PFSK-1 (cell line): ENCODE data around the gene PPP1R12B.

Source experiments
- FOXP2 ChIP-seq: optimal IDR thresholded peaks from 2 replicates; pipeline ENCODE3; 2011; ENCODE audit warnings: borderline replicate concordance, control low read depth, inconsistent platforms; ENCODE audit not compliant: insufficient read depth; ENCODE audit errors: extremely low read length, extremely low read depth
- POLR2AphosphoS5 ChIP-seq: IDR thresholded peaks from 2 replicates; pipeline ENCODE4 v1.6.1; 2012; ENCODE audit warnings: low read depth, mild to moderate bottlenecking, control low read depth, low read length, moderate library complexity
- SIN3A ChIP-seq: IDR thresholded peaks from 2 replicates; pipeline ENCODE4 v1.6.1; 2012; ENCODE audit warnings: mild to moderate bottlenecking, low read length, moderate library complexity, borderline replicate concordance; ENCODE audit not compliant: insufficient read depth
- TAF1 ChIP-seq: IDR thresholded peaks from 2 replicates; pipeline ENCODE4 v1.6.1; 2012; ENCODE audit warnings: low read length, control low read depth, borderline replicate concordance; ENCODE audit not compliant: insufficient read depth
- TF ChIP-seq, protein P1 (sequence below), 2 experiments: IDR thresholded peaks; 2 replicates each; pipeline versions ENCODE4 v1.6.1 to v1.8.0; 2011 to 2012; ENCODE audit warnings: low read depth in 2 of 2, low read length in 2 of 2, control low read depth in 1 of 2, inconsistent platforms in 1 of 2, mild to moderate bottlenecking in 1 of 2, moderate library complexity in 1 of 2; ENCODE audit not compliant: insufficient read depth in 1 of 2

The PPP1R12B gene

DNA sequence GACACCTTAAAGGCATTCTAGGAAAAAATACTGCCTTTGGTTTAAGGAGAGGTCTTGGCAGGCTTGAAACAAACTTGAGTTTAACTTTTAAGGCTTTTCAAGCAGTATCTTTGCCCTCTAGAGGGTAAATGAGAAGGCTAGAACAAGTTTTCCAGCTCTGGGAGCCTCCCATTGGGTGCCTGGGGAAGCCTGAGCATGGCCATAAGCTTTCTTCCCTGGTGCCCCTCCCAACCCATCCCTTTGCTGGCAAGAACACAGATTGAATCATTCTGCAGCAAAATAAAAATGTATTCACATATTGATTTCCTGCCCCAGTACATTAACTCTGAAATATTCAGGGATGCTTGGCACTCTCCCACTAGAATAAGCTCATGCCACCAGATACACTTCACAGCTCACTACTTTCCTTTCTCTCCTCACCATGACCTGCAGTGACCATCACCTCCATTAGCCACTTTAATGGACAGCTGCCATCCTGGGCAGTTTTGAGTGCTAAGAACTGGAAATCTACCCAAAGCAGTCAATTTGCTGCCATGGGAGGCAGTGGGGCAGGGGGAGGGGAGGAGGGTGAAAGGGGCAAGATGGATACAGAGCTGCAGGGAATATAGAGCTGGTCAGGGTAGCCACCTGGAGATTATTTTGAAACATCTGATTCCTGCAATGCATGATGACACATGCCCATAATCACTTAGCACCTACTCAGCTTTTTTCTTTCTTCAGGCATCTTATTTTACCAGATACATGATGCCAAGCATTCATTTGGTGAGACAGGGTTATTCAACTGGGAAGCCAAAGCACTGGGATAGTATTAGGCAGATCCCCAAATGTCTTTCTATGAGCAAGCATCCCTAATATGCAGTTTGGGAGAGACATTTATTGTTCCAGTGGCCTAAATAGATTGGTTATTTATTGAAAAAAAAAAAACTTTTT lies 221.2 kb downstream of the PPP1R12B start:
- TF ChIP-seq SIN3A = no peak
- TF ChIP-seq FOXP2 = no peak
- TF ChIP-seq TAF1 = no peak
- TF ChIP-seq, protein P1, sequence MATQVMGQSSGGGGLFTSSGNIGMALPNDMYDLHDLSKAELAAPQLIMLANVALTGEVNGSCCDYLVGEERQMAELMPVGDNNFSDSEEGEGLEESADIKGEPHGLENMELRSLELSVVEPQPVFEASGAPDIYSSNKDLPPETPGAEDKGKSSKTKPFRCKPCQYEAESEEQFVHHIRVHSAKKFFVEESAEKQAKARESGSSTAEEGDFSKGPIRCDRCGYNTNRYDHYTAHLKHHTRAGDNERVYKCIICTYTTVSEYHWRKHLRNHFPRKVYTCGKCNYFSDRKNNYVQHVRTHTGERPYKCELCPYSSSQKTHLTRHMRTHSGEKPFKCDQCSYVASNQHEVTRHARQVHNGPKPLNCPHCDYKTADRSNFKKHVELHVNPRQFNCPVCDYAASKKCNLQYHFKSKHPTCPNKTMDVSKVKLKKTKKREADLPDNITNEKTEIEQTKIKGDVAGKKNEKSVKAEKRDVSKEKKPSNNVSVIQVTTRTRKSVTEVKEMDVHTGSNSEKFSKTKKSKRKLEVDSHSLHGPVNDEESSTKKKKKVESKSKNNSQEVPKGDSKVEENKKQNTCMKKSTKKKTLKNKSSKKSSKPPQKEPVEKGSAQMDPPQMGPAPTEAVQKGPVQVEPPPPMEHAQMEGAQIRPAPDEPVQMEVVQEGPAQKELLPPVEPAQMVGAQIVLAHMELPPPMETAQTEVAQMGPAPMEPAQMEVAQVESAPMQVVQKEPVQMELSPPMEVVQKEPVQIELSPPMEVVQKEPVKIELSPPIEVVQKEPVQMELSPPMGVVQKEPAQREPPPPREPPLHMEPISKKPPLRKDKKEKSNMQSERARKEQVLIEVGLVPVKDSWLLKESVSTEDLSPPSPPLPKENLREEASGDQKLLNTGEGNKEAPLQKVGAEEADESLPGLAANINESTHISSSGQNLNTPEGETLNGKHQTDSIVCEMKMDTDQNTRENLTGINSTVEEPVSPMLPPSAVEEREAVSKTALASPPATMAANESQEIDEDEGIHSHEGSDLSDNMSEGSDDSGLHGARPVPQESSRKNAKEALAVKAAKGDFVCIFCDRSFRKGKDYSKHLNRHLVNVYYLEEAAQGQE (IDR thresholded peaks at IDR 0.05; ENCODE audit: insufficient read depth in 1 of 2, low read depth in 2 of 2, low read length in 2 of 2) = no peak

DNA sequence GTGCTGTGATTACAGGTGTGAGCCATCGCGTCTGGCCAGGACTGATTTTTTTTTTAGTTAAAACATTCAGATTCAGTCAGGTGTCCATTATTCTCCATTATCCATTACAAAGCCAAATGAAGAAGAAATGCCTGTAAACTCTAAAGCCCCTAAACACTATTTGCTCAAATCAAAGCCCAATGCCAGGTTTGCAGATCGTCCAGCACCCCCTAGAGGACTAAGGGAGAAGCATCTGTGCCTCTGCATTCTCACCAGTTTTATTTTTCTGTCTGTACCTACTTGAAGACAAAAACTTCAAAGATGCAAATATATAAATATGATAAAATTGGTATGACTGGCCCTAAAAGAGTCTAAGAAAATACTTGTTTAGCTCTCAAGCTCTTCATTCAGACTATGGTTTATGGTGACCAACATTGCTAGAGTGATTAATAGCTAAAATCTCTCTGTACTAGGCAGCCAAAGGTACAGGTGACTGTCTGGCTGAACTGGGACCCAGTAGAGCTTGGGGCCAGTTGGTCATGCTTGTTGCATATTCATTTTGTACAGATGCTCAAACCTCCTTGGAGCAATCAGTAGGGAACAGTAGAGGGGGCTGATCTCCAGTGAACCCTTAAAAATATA lies 223.3 kb downstream of the PPP1R12B start:
- TF ChIP-seq POLR2AphosphoS5 = no peak
- TF ChIP-seq FOXP2 = no peak
- TF ChIP-seq, protein P1 (IDR thresholded peaks at IDR 0.05; ENCODE audit: insufficient read depth in 1 of 2, low read depth in 2 of 2, low read length in 2 of 2) = no peak
- no peak for TF ChIP-seq TAF1
- no peak for TF ChIP-seq SIN3A

DNA sequence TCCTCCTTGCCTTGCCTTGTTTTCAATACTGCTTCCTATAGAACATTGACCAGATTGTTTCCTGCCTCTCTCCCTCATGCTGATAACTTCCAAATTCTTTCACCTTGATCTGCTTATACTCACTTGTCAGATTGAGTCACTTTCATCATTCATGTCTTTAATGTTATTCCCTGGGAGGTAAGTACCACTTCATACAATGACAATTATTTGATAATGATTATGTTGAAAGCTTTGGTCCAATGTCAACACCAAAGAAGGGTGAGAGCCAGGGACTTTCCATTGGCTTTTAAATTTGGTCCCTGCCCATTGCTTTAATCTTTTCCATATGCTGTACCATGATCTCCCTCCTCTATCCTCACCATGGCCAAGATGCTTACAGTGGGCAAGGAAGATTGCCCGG lies 224.4 kb downstream of the PPP1R12B start:
- no peak for TF ChIP-seq FOXP2
- no peak for TF ChIP-seq TAF1
- TF ChIP-seq, protein P1 (IDR thresholded peaks at IDR 0.05; ENCODE audit: insufficient read depth in 1 of 2, low read depth in 2 of 2, low read length in 2 of 2) = no peak
- TF ChIP-seq SIN3A = no peak
- TF ChIP-seq POLR2AphosphoS5 = no peak

DNA sequence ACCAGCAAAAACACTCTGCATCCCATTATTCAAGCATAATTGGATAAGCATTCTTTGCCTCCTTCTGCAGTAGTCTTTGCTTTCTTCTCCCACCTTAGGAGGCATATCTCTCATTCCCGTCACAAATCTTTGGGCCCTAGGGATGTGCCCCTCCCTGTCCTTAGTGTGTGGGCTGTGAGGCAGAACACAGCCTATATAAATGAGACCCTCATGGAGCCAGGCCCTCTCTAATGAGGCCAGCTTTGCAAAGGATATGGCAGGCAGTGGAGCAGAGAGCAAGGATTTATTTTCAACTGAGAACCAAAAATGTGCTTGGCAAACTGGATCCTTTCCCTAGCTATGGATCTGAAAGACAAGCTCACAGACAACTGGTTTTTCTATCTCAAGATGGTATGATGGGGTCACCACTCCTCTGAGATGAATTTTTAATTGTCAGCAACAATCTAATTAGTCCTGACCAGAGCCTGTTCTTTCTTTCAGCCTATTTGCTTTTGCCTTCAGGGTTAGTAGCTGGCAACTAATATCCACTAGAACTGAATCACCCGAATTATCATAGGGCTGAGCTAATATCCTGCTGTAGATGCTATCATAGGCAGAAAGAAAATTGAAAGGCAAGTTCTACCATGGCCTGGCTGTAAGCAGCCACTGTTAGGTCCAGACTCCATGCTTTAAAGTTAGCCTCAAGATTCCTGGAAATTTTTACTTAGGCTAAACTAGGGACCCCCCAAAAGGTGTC lies 227.6 kb downstream of the PPP1R12B start:
- TF ChIP-seq, protein P1 (IDR thresholded peaks at IDR 0.05; ENCODE audit: insufficient read depth in 1 of 2, low read depth in 2 of 2, low read length in 2 of 2) = no peak
- TF ChIP-seq SIN3A (0 out of 2 replicates have a peak, but pooled peaks have one; percentile 27), POLR2AphosphoS5 (0 out of 2 replicates have a peak, but pooled peaks have one; percentile 46), TAF1 (no peak), FOXP2 (no peak)
